Measurements from ENCODE around the gene NEMP1.

NEMP1 gene

GRCh38 chr12:57106021-57106708, 27.6 kb upstream of the NEMP1 start:
- DNase-seq = no peak

- DNase-seq = no peak
Observed at GRCh38 chr12:57105011-57105753, 26.6 kb upstream of the NEMP1 start.

GRCh38 chr12:57104292-57104910, 25.8 kb upstream of the NEMP1 start:
- no peak for DNase-seq

DNA sequence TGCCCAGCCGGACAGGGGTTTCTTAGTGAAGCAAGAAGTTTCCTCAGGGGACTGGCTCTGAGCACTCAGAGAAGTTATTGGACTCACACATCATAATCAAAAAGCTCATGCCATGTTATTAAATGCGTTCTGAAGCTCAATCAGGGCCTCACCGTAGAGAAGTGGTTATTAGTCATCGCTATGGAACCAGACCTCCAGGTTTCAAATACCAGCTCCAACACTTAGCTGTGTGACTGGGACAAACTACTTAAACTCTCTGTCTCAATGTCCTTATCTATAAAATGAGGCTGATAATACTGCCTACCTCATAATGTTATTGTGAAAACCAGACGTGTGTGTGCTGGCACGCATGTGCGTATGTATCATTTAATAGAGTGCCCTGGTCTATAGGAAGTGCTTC, 25.3 kb upstream of the NEMP1 start:
- no peak for DNase-seq

DNA sequence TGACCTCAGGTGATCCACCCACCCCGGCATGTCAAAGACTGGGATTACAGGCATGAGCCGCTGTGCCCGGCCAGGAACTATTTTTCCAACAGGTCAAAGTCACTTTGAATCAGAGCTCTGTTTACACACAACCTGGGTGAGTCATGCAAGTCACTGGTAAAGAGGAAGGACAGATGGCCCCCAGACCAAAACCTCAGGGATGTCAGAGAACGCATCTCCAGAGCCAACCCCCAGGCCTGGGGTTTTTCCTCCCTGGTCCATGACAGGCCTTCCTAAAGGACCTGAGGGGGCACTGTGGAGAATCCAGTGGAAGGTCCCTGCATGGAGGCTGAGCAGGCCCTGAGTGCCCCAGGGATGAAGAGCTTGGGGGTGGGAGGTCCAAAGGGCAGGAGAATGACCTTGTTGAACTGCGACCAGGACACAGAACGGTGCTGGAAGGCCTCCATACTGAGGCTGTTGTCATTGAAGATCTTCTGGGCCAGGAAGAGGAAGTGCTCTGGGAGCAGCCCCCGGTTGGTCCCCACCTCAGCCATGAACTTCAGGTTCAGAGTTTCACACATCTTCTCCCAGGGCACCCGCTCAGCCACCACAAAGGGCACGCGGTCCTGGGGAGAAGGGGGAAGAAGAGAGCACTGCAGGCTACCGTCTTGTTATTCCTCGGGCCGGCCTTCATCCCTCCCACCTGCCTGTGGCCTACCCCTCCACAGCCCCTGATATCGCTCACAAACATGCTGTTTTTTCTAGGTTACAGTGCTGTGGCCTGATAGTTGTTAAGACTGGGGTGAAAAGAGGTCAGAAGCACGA, 23.5 kb upstream of the NEMP1 start:
- DNase-seq = no peak

- DNase-seq = no peak
Observed at GRCh38 chr12:57099766-57100165, 21.2 kb upstream of the NEMP1 start.

GRCh38 chr12:57099047-57099714, 20.6 kb upstream of the NEMP1 start:
- no peak for DNase-seq

DNA sequence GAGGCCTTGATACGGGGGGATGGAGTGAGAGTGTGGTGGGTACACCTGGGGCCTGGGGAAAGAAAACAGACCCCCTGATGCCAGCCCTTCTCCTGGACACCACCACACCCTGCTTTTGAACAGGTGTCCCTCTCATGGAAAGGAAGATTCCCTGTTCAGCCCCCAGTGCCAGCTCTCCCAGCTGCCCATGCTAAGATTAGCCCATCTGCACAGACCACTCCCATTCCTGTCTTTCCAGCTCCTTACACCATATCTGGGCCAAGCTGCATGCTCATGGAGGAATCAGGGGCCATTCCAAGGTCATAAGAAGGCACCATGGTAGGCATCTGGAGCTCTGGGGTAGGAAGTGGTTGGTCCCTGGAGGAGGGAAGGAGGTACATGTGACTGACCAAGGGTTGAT, 20.0 kb upstream of the NEMP1 start:
- no peak for DNase-seq

DNA sequence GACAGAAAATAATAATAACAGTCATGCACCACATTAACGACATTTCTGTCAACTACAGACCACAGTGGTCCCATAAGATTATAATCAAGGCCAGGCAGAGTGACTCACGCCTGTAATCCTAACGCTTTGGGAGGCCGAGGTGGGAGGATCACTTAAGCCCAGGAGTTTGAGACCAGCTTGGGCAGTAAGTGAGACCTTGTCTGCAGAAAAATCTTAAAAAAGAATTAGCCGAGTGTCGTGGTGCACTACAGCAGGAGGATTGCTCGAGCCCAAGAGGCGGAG, 18.9 kb upstream of the NEMP1 start:
- no peak for DNase-seq

DNA sequence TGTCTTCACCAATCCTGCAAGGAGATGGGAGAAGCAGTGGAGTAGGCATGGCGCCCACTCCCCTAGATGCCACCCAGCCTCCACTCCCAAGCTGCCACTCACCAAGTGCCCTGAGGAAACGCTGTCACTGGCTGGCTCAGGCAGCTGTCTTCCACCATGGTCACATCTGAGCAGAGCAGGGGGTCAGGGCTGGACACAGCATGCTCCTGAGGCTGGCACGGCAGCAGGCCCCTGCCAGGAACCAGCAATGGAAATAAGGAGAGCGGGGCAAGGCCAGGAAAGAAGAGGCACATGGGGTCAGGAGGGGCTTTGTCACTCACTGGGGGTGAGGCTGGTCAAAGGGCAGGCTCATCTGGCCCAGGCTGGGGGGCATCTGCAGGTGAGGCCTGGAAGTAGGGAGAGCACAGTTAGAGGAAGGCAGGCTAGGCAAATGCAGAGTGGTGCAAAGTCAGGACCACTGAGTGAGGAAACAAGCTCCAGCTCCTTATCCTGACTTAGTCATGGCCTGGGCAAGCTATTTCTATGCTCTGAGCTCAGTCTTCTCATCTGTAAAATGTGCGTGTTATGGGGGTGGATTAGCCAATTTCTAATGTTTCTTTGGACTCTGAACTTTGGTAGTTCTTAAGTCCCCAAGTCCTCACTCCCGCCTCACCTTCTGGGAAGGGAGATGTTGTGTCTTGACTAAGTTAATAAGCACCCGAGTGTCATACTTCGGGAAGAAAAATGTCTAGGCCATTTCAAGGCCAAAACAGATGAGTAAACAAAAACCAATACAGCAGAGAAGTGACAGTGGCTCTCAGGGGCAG, 18.4 kb upstream of the NEMP1 start:
- no peak for DNase-seq

- no peak for DNase-seq
Observed at GRCh38 chr12:57096099-57096572, 17.5 kb upstream of the NEMP1 start.

DNA sequence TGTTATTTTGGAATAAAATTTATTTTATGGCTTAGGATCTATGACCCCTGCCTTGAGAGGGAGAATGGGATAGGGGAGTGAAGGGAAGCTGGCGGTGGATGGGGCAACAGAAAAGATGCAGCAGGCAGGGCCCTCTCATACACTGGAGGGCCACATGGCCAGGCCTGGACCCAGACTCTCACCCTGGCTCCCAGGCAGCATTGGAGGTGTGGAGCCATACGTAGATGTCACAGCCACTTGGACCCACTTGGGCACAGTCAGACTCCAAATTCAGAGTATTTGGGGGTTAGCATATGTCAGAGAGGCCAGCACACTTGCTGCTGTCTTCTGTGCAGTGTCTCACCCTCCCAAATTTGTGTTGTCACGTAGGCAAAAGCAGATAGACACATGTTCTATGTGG, 16.8 kb upstream of the NEMP1 start:
- DNase-seq = no peak

GRCh38 chr12:57094208-57095160, 15.9 kb upstream of the NEMP1 start:
- no peak for DNase-seq

- DNase-seq = no peak
Observed at GRCh38 chr12:57093415-57094207, 15.0 kb upstream of the NEMP1 start.

DNA sequence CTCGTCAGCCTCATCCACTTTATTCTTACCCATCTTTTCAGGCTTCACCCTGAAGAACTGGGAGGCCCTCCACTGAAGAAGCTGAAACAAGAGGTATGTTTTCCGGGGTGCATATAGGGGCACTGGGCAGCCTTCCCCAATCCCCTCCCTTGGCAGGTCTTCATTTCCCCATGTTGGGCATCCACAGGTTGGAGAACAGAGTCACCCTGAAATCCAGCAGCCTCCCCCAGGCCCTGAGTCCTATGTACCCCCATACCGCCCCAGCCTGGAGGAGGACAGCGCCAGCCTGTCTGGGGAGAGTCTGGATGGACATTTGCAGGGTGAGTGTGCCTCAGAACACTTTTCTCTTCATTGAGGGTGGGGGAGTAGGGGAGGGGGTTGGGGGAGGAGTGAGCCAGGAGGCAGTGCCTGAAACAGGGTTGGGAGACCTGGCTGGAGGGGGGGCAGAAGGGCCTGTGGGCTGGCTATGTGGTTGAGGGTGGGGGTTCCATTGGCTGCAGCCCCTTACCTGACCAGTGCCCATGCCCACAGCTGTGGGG, 14.4 kb upstream of the NEMP1 start:
- DNase-seq = no peak

DNA sequence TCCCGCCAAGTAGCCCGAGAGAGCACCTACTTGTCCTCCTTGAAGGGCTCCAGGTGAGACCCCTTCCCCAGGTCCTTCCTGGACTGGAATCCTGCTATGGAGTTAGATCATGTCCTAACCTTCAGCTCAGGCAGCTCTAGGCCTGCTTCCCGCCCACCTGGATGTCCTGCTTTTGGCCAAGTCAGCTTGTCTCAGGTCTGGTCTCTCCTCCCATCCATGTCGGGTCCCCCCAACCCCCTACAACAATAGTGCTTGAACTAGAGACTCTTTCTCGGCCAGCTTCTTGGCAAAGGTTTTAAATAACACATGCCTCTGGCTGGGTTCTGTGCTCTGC, 13.9 kb upstream of the NEMP1 start:
- DNase-seq = no peak

- no peak for DNase-seq
Observed at GRCh38 chr12:57091638-57092528, 13.3 kb upstream of the NEMP1 start.

GRCh38 chr12:57090924-57091637, 12.5 kb upstream of the NEMP1 start:
- DNase-seq = no peak
